Psoas muscle (tissue), 8 donors: ENCODE measurements around the gene HPCAL1. TPM values are rescaled to one million over a fixed set of nuclear protein-coding genes. Genes with fewer than 3 reads are reported as not detected.

Experiments used
- ATAC-seq, 4 donors: fragments of 200-7000 bp; cut with Tn5 transposase; one replicate each; pipeline ENCODE4 v1.9.1; 2020; ENCODE audit warnings: moderate library complexity in 3 of 4, mild to moderate bottlenecking in 2 of 4
- DNase-seq, 2 donors: peaks; one replicate each; pipeline ENCODE4 v3.0.0-alpha.2; 2020
- H3K27ac ChIP-seq: fragments of 200-600 bp; one replicate; pipeline ENCODE4 v1.8.0; 2022
- H3K27me3 ChIP-seq, 3 donors: fragments of 200-600 bp in 1 of 3; one replicate each; pipeline versions ENCODE4 v1.6.1 to v1.8.0; 2013 to 2022; ENCODE audit warnings: low read length in 2 of 3, mild to moderate bottlenecking in 2 of 3, moderate library complexity in 1 of 3; ENCODE audit not compliant: insufficient read depth in 3 of 3
- H3K36me3 ChIP-seq, 2 donors: fragments of 200-600 bp in 1 of 2; one replicate each; pipeline versions ENCODE4 v1.6.1 to v1.8.0; 2013 to 2022; ENCODE audit warnings: low read depth in 1 of 2, mild to moderate bottlenecking in 1 of 2, moderate library complexity in 1 of 2; ENCODE audit not compliant: insufficient read depth in 1 of 2
- H3K4me1 ChIP-seq: fragments of 200-600 bp; one replicate; pipeline ENCODE4 v1.8.0; 2022
- H3K4me3 ChIP-seq: fragments of 200-600 bp; one replicate; pipeline ENCODE4 v1.8.0; 2022; ENCODE audit warnings: mild to moderate bottlenecking
- H3K9me3 ChIP-seq: fragments of 200-600 bp; one replicate; pipeline ENCODE4 v1.8.0; 2022
- CTCF ChIP-seq: fragments of 200-600 bp; IDR thresholded peaks from one replicate; pipeline ENCODE4 v1.8.0; 2022; ENCODE audit warnings: antibody characterized with exemption
- WGBS, 3 donors: extraction: QIAGEN DNeasy Blood & Tissue Kit; methylation state at CpG; one replicate each; pipeline versions ENCODE4 v1.1.6 to v1.1.7; 2013; 5-methylcytosine and 5-hydroxymethylcytosine counted together
- intact Hi-C, 2 donors: fragments of 100-400 bp; cut with DNase I; formaldehyde crosslinking; loops; one replicate each; pipeline versions ENCODE4 v1.11.0 to v1.14.2; 2022
- polyA plus RNA-seq, 3 donors: library from polyadenylated mRNA; stranded (reverse); fragments of 200-250 nt; gene quantifications; one replicate each; pipeline ENCODE4 v1.2.3, GENCODE V29; 2013
- total RNA-seq, 4 donors: library from RNA; stranded (reverse); fragmentation: NEBNext Ultra II Directional in 2 of 4; extraction: Animal tissue kit (Norgen Biotek cat#: 25700) in 2 of 4; gene quantifications; one replicate each; pipeline versions ENCODE4 v1.2.1 to v1.2.4, GENCODE V29; 2021 to 2023
- donor health status: healthy with polysubstance abuse.
- donor health status: DM: no; HTN: no; CAD: no; lungs with moderate emphysema.
- donor health status: Bipolar disorder and iron deficiency.
- donor health status: healthy.
- donor health status: DM: yes; HTN: yes; CAD: no.
- donor health status: DM: no; HTN: no; CAD: no.
- donor health status: DM: no; HTN: no; CAD: no.
- donor health status: DM: yes; HTN: yes; CAD: no.

Gene HPCAL1
- total and polyA plus RNA-seq, 7 donors: 16.1 to 182 (median 33.4) TPM

GRCh38 chr2:10447895-10448575 is 145.3 kb downstream of the HPCAL1 start, which contains the start of gene ODC1:
ODC1 (minus strand) TSS chr2:10448327; CDS start chr2:10445032, 3,295 bp downstream.
- WGBS, 3 donors: 0 to 1% (median 0%) methylated on average over 39 to 99 of the region's 99 CpGs
- intact Hi-C loops: loop anchor here in 1 of 2 donors (10.0 kb wide), 1 partner anchor 1023 kb away; the partner anchor contains the start of genes CPSF3 and ITGB1BP1
- Histone ChIP-seq H3K4me1 (peaks cover 15% of the 10 kb centered on the region), H3K36me3 (peaks cover 5 to 19% of the 10 kb centered on the region in 2 donors), H3K4me3 (peak within 1 kb of the TSS; percentile 80), H3K27me3 (no peaks in the 10 kb centered on the region), H3K27ac (peak within 1 kb of the TSS; percentile 93), H3K9me3 (no peaks in the 10 kb centered on the region)
- no peak for TF ChIP-seq CTCF
- peak; percentile 83 to 89 (median 84) for ATAC-seq
- DNase-seq: peak; percentile 95 to 98

- peaks cover 5 to 11% of the 10 kb centered on the region in 2 donors for H3K36me3 ChIP-seq
- no peaks in the 10 kb centered on the region for H3K9me3 ChIP-seq
- peak; percentile 73 to 81 (median 78) for ATAC-seq
- WGBS, 3 donors: 2 to 5% (median 3%) methylated on average over 53 to 73 of the region's 73 CpGs
- intact Hi-C loops: loop anchor here in 1 of 2 donors (10.0 kb wide), 1 partner anchor 1024 kb away; the partner anchor contains the start of genes CPSF3 and ITGB1BP1
- H3K27me3 ChIP-seq: no peaks in the 10 kb centered on the region
- H3K27ac ChIP-seq: peak overlapping the region; percentile 93
- no peak for TF ChIP-seq CTCF
- peaks cover 15% of the 10 kb centered on the region for H3K4me1 ChIP-seq
- peak overlapping the region; percentile 80 for H3K4me3 ChIP-seq
- peak; percentile 90 to 95 for DNase-seq
Observed at GRCh38 chr2:10448576-10449485, 146.1 kb downstream of the HPCAL1 start.

- H3K36me3 ChIP-seq: peaks cover 3 to 4% of the 10 kb centered on the region in 2 donors
- H3K27ac ChIP-seq: no peak overlapping the region
- TF ChIP-seq CTCF: no peak
- no peak for ATAC-seq
- intact Hi-C loops: loop anchor here in 1 of 2 donors (10.0 kb wide), 1 partner anchor 1025 kb away; the partner anchor contains the start of genes CPSF3 and ITGB1BP1
- H3K4me3 ChIP-seq: peak overlapping the region; percentile 80
- no peaks in the 10 kb centered on the region for H3K27me3 ChIP-seq
- no peak for DNase-seq
- 62 to 77% (median 67%) methylated on average over 5 of the region's 5 CpGs for WGBS, 3 donors
- H3K4me1 ChIP-seq: peaks cover 16% of the 10 kb centered on the region
- no peaks in the 10 kb centered on the region for H3K9me3 ChIP-seq
Observed at GRCh38 chr2:10449486-10449831, 146.8 kb downstream of the HPCAL1 start.

- no peaks in the 10 kb centered on the region for H3K9me3 ChIP-seq
- no peak overlapping the region for H3K4me3 ChIP-seq
- ATAC-seq: no peak
- TF ChIP-seq CTCF: no peak
- WGBS, 3 donors: 77 to 87% (median 80%) methylated on average over 22 of the region's 22 CpGs
- peaks cover 22% of the 10 kb centered on the region for H3K4me1 ChIP-seq
- no peak overlapping the region for H3K27ac ChIP-seq
- H3K36me3 ChIP-seq: no peaks in the 10 kb centered on the region
- H3K27me3 ChIP-seq: no peaks in the 10 kb centered on the region
- DNase-seq: no peak
- intact Hi-C loops: loop anchor here (5.0 to 10.0 kb wide), 3 partner anchors 205 to 1025 kb away; partner anchors contain the start of genes CPSF3 (in 1 of the 2) and ITGB1BP1 (in 1 of the 2)
Observed at GRCh38 chr2:10449838-10450691, 147.4 kb downstream of the HPCAL1 start.
